Lung (tissue), 12 donors: ENCODE measurements around the gene ASCC1. TPM values are rescaled to one million over a fixed set of nuclear protein-coding genes. Genes with fewer than 3 reads are reported as not detected.

ENCODE experiments used
- ATAC-seq: fragments of 200-7000 bp; cut with Tn5 transposase; one replicate; pipeline ENCODE4 v1.9.1; 2020; ENCODE audit warnings: moderate number of reproducible peaks; ENCODE audit not compliant: insufficient read depth, low FRiP score
- DNase-seq, 3 donors: peaks; one replicate each; pipeline ENCODE4 v3.0.0-alpha.2; 2013 to 2017
- H3K27ac ChIP-seq, 2 donors: one replicate each; pipeline ENCODE4 v1.5.1; 2013; ENCODE audit warnings: mild to moderate bottlenecking in 2 of 2, moderate library complexity in 2 of 2, control low read depth in 1 of 2, inconsistent platforms in 1 of 2, low read depth in 1 of 2, low read length in 1 of 2
- H3K27me3 ChIP-seq, 3 donors: one replicate each; pipeline ENCODE4 v1.5.1; 2013; ENCODE audit warnings: low read length in 2 of 3; ENCODE audit not compliant: control insufficient read depth in 3 of 3, insufficient read depth in 3 of 3
- H3K36me3 ChIP-seq, 4 donors: one replicate each; pipeline ENCODE4 v1.5.1; 2013; ENCODE audit warnings: low read length in 4 of 4, mild to moderate bottlenecking in 1 of 4, moderate library complexity in 1 of 4; ENCODE audit not compliant: control insufficient read depth in 4 of 4, insufficient read depth in 4 of 4
- H3K4me1 ChIP-seq, 5 donors: one replicate each; pipeline ENCODE4 v1.5.1; 2013; ENCODE audit warnings: low read length in 5 of 5, mild to moderate bottlenecking in 2 of 5, moderate library complexity in 1 of 5; ENCODE audit not compliant: control insufficient read depth in 5 of 5, insufficient read depth in 5 of 5
- H3K4me3 ChIP-seq: one replicate; pipeline ENCODE4 v1.5.1; 2013; ENCODE audit warnings: mild to moderate bottlenecking, control low read depth, moderate library complexity
- H3K9ac ChIP-seq, 2 donors: one replicate each; pipeline ENCODE4 v1.5.1; 2013; ENCODE audit warnings: low read length in 2 of 2, control low read depth in 1 of 2; ENCODE audit not compliant: insufficient read depth in 1 of 2
- H3K9me3 ChIP-seq, 4 donors: one replicate each; pipeline ENCODE4 v1.5.1; 2013; ENCODE audit warnings: low read length in 3 of 4, mild to moderate bottlenecking in 1 of 4, moderate library complexity in 1 of 4; ENCODE audit not compliant: control insufficient read depth in 4 of 4, insufficient read depth in 3 of 4
- CTCF ChIP-seq: IDR thresholded peaks from 2 replicates; pipeline ENCODE4 v1.5.1; 2012; ENCODE audit warnings: mild to moderate bottlenecking; ENCODE audit errors: control extremely low read depth, extremely low read depth
- WGBS, 2 donors: extraction: QIAGEN DNeasy Blood & Tissue Kit; methylation state at CpG; one replicate each; pipeline ENCODE4 v1.1.7; 2013; 5-methylcytosine and 5-hydroxymethylcytosine counted together
- polyA plus RNA-seq, 2 donors: library from polyadenylated mRNA; stranded (reverse); fragments of 200-250 nt; gene quantifications; one replicate each; pipeline ENCODE4 v1.2.1, GENCODE V29; 2013
- total RNA-seq, 2 donors: library from RNA; depleted of rRNA in 1 of 2; stranded (reverse); fragments of >200 nt in 1 of 2; gene quantifications; one replicate each; pipeline ENCODE4 v1.2.1, GENCODE V29; 2014 to 2021
- donor health status: control.
- donor health status: control.
- donor health status: Bipolar disorder and iron deficiency.
- donor health status: healthy.
- donor health status: DM: yes; HTN: yes; CAD: no.

ASCC1 gene
- total and polyA plus RNA-seq, 4 donors, result 9.0 to 29.9 (median 24.2) TPM

- DNase-seq (no peak), ATAC-seq (no peak)
- Histone ChIP-seq H3K36me3 (peaks cover 0 to 13% (median 0%) of the 10 kb centered on the region in 4 donors), H3K27ac (no peak overlapping the region), H3K9me3 (no peaks in the 10 kb centered on the region), H3K27me3 (no peaks in the 10 kb centered on the region), H3K4me3 (no peak overlapping the region), H3K9ac (no peak overlapping the region), H3K4me1 (peaks cover 0 to 19% (median 7%) of the 10 kb centered on the region in 5 donors)
- WGBS, 2 donors, result 82 to 88% methylated on average over 11 to 13 of the region's 13 CpGs
- TF ChIP-seq CTCF, result no peak
Observed at GRCh38 chr10:72067463-72068125, 148.5 kb downstream of the ASCC1 start.

DNA sequence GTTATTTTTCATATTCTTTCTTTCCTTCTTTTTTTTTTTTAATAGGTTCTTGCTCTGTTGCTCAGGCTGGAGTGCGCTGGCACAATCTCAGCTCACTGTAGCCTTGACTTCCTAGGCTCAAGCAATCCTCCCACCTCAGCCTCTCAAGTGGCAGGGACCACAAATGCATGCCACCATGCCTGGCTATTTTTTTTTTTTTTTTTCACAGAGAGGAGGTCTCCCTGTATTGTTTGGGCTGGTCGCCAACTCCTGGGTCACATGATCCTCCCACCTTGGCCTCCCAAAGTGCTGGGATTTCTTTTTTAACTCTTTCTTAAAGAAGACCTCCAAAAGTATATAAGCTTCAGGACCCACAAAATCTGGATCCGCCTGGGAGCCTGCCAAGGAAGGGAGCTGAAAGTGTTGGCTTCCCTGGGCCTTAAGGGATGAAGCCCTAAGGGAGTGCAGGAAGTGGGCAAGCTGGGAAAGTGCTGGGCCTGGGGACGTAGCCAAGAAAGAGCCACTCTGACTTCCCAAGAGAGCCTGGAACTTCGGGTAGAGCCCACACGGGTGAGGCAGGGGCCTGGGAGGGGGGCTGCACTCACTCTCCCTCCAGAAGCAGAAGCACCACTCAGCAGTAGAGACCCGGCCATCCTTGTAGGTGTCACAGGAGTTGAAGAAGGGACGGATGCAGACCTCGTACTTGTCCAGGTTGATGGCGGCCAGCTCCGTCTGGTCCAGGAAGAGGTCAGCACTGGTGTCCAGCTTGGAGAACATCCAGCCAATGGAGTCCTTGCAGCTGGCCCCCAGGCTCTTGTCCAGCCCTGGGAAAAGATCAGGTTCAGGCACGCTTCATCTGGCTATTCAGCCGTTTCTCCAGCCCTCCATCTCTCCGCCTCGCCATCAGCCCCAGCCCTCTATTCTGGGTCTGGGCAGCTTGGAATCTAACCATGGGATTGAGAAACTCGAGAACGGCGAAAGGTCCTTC, 149.5 kb downstream of the ASCC1 start:
- Histone ChIP-seq H3K27me3 (no peaks in the 10 kb centered on the region), H3K9ac (no peak overlapping the region), H3K9me3 (no peaks in the 10 kb centered on the region), H3K4me3 (no peak overlapping the region), H3K27ac (no peak overlapping the region), H3K4me1 (peaks cover 0 to 19% (median 7%) of the 10 kb centered on the region in 5 donors), H3K36me3 (peaks cover 0 to 8% (median 0%) of the 10 kb centered on the region in 4 donors)
- 81 to 83% methylated on average over 18 of the region's 18 CpGs for WGBS, 2 donors
- DNase-seq (peak; percentile 64 to 75 (median 70)), ATAC-seq (no peak)
- TF ChIP-seq CTCF, result no peak

DNA sequence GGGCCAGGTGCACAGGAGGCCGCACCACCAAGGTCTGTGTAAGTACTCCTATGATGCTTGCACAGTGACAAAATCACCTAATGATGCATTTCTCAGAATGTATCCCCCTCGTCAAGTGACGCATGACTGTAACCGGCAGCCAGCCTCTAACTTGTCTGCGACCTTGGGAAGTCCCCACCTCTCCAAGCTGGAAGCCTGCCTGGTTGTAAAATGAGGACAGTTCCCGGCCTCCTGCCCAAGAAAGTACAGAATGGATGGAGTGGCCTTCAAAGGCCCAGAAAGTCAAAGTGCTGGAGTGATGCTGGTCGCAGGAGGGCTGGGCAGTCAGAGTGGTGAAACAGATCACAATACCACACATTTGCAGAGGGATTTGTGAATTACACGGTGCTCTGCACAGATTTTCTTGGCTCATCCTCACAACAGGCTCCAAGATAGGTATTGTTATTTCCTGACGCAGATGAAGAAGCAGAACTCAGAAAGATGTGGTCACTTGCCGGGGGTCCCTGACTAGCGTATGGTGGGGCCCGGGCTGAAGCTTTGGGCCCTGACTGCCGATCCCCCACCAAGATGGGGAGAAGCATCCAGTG, 150.5 kb downstream of the ASCC1 start:
- ATAC-seq, result no peak
- Histone ChIP-seq H3K27me3 (no peaks in the 10 kb centered on the region), H3K9ac (no peak overlapping the region), H3K27ac (no peak overlapping the region), H3K4me3 (no peak overlapping the region), H3K9me3 (no peaks in the 10 kb centered on the region), H3K36me3 (peaks cover 0 to 8% (median 0%) of the 10 kb centered on the region in 4 donors), H3K4me1 (peaks cover 0 to 19% (median 7%) of the 10 kb centered on the region in 5 donors)
- no peak for TF ChIP-seq CTCF
- 88 to 94% methylated on average over 13 of the region's 13 CpGs for WGBS, 2 donors
- DNase-seq, result no peak
